HG03103 (cell line): Measurements from ENCODE around the gene KIF5C.

Source experiments
- ATAC-seq: cut with Tn5 transposase; IDR thresholded peaks from one replicate; pipeline ENCODE4 v1.9.1; 2021; ENCODE audit warnings: low read depth; ENCODE audit not compliant: unreplicated experiment

The KIF5C gene

GRCh38 chr2:149009576-149010461 lies 134.8 kb downstream of the KIF5C start:
- ATAC-seq = no peak

GRCh38 chr2:149012545-149012944 lies 137.5 kb downstream of the KIF5C start:
- ATAC-seq = no peak

GRCh38 chr2:149015501-149015900 lies 140.5 kb downstream of the KIF5C start:
- ATAC-seq = no peak

GRCh38 chr2:149015926-149016563 lies 141.0 kb downstream of the KIF5C start:
- no peak for ATAC-seq

GRCh38 chr2:149017116-149017985 lies 142.3 kb downstream of the KIF5C start:
- no peak for ATAC-seq

- no peak for ATAC-seq
These were observed 144.0 kb downstream of the KIF5C start for GRCh38 chr2:149018981-149019380.

GRCh38 chr2:149019768-149020167 lies 144.7 kb downstream of the KIF5C start:
- ATAC-seq = no peak

GRCh38 chr2:149020432-149020851 lies 145.4 kb downstream of the KIF5C start:
- peak; percentile 16 for ATAC-seq

- ATAC-seq = peak; percentile 63
These were observed 146.3 kb downstream of the KIF5C start for GRCh38 chr2:149021271-149021719.

GRCh38 chr2:149021761-149022160 lies 146.7 kb downstream of the KIF5C start:
- peak; percentile 63 for ATAC-seq

- no peak for ATAC-seq
These were observed 148.1 kb downstream of the KIF5C start for GRCh38 chr2:149023091-149023490.

- ATAC-seq = no peak
These were observed 152.7 kb downstream of the KIF5C start for GRCh38 chr2:149027590-149028250.

GRCh38 chr2:149028377-149028776 lies 153.3 kb downstream of the KIF5C start:
- ATAC-seq = no peak

- ATAC-seq = no peak
These were observed 153.9 kb downstream of the KIF5C start for GRCh38 chr2:149028891-149029290.

GRCh38 chr2:149029307-149029965 lies 154.4 kb downstream of the KIF5C start:
- ATAC-seq = no peak

- no peak for ATAC-seq
These were observed 156.4 kb downstream of the KIF5C start for GRCh38 chr2:149031396-149031795.

GRCh38 chr2:149033716-149034115 lies 158.7 kb downstream of the KIF5C start:
- no peak for ATAC-seq

- ATAC-seq = no peak
These were observed 159.4 kb downstream of the KIF5C start for GRCh38 chr2:149034406-149034805.

- ATAC-seq = no peak
These were observed 161.7 kb downstream of the KIF5C start for GRCh38 chr2:149036507-149037293.
